ENCODE data around the gene AJUBA.
"Not testable (repeated sequence)": the region's sequence is repeated elsewhere in the genome, so short reads cannot be mapped to it uniquely, and the experiment has no call there.

Gene AJUBA

DNA sequence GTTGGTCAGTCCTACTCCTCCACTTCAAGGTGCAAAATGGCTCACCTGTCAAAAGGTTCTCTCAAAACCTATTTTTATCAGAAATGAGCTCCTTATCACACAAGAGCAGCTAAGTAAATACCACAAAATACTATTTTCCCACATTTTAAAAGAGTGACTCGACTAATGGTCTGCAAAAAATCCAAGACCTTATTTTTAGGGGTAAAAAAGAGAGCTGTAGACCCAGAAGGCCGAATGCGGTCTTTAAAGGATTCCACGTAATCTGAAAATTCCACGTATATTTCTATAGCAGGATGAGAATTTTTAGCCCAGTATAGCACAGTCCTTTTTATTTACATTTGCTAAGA, 23.8 kb upstream of the AJUBA start:
- DNase-seq (ENCODE audit: low spot score) = no peak

DNA sequence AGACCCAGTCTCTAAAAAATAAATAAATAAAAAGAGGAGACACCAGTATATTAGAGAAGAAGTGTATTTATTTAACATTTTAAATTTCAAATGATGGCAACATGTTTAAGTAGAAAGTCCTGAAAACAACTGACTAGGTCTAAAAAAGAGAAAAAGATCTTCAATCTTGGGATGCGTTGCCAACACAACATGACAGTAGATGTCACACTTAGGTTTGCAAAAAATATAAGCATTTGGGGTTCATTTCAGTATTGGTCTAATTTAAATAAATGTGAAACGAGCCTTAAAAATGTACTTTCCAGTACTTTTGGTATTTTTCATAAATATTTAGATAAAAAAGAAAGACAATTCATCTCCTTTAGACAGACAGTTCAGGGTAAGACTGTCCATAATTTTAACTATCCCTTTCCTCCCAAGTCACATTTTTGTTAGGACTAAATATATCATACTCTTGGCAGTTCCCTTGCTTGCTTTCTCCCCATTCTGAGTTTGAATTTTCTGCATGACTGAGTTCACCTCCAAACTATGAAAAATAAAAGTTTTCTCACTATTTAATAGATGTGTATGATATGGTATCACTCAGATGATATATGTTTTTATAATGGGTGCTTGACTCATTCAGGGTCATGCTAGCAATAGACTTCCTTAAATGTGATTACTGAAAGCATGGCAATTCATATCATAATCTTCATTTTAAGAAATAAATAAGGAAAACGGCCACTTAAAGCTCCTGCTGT, 23.3 kb upstream of the AJUBA start:
- DNase-seq (ENCODE audit: low spot score) = no peak

DNA sequence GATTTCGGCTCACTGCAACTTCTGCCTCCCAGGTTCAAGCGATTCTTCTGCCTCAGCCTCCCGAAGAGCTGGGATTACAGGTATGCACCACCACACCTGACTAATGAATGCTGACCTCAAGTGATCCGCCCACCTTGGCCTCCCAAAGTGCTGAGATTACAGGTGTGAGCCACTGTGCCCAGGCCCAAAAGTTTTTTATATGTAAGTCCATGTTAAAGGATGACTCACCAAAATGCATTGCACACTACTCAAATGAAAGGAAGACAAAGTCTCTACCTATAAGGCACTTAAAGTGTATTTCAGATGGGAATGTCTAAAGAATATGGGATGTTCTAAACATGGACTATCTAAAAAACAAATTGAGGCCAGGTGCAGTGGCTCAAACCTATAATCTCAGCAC, 21.9 kb upstream of the AJUBA start:
- DNase-seq (ENCODE audit: low spot score) = not testable (repeated sequence)

DNA sequence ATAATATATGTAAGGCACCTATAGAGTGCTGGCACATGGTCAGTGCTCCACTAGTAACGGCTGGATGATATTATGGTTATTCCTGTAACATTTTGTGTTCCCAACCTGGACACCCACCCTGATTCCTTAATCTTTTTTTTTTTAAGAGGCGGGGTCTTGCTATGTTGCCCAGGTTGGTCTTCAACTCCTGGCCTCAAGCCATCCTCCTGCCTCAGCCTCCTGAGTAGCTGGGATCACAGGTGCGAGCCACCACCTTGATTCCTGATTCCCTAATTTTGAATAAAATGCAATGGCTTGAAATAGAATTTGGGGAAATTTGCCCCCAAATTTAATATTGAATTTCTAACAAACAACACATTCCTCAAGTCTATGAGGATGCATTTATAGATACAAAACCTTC, 20.2 kb upstream of the AJUBA start:
- no peak for DNase-seq (ENCODE audit: low spot score)

DNA sequence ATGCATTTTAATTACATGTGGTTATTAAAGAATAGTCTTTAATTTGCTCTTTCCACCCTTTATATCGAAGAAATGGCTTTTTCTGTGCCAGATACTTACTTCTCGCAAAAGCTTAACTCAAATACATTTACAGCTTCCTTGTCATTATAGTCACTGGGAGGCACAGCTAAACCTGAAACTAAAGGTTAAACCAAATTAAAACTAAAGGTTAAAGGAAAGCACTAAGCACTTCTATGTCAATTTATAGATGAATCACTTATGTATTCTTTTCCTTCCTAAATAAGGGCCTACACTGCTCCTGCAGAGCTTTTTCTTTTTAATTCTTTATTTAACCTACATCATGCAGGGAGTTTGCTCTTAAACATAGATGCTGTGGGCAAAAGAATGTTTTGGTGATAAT, 18.5 kb upstream of the AJUBA start:
- no peak for DNase-seq (ENCODE audit: low spot score)

DNA sequence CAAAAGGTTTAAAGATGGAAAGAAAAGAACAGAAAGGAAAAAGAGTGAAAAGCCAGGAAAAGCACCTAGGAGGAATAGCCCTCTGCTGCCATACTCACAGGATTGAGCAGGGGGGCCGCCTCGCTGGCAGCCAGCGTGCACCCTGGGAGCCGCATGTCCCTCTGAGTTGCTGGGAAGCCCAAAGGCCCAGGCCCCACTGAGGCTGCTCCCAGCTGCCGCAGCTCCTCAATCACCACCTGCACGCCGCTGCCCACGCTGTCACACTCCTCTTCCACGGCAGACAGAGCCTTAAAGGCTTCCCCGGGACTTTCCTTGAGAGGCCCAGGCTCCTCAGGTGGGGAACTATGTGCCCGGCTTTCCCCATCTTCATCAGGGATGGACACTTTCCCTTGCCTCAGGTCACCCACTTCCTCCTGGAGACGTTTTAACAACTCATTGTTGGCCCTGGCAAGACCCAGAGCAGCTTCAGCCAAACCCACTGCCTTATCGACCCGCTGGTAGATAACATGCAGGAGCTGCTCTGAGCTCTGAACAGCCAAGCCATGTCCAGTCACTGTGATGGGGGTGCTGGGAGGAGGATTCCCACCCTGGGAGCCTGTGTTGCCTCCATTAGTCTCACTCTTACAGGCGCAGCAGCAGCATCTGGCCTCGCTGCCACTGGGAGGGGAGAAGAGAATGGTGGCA, 16.1 kb upstream of the AJUBA start:
- no peak for DNase-seq (ENCODE audit: low spot score)

DNA sequence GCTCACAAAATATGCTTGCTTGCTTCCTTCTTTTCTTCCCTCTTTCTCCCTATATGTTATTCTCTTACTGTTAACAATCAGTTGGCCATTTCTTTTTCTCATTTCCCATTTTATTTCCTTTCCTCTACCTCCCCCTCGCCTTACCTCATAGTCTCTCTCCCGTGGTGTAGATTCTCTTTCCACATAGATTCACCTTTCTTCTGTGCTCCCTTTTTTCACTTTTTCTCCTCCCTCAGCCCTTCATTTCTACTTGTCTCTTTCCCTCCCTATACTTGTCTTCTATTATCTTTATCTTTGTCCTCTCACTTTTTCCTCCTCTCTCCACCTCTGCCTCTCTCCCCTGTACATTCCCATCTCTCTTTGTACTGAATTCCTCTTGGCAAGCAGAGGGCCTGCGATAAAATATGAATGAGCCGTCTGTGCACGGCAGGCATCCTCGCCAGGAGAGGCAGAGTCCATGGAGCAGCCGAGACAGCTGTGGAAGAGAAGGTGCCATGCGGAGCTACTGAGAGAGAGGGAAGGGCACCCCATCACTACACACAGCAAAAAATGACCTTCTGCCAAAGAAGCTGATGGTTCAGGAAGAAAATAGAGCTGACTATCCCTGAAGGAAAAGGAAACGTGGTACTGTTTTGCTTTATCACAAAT, 15.4 kb upstream of the AJUBA start:
- no peak for DNase-seq (ENCODE audit: low spot score)

DNA sequence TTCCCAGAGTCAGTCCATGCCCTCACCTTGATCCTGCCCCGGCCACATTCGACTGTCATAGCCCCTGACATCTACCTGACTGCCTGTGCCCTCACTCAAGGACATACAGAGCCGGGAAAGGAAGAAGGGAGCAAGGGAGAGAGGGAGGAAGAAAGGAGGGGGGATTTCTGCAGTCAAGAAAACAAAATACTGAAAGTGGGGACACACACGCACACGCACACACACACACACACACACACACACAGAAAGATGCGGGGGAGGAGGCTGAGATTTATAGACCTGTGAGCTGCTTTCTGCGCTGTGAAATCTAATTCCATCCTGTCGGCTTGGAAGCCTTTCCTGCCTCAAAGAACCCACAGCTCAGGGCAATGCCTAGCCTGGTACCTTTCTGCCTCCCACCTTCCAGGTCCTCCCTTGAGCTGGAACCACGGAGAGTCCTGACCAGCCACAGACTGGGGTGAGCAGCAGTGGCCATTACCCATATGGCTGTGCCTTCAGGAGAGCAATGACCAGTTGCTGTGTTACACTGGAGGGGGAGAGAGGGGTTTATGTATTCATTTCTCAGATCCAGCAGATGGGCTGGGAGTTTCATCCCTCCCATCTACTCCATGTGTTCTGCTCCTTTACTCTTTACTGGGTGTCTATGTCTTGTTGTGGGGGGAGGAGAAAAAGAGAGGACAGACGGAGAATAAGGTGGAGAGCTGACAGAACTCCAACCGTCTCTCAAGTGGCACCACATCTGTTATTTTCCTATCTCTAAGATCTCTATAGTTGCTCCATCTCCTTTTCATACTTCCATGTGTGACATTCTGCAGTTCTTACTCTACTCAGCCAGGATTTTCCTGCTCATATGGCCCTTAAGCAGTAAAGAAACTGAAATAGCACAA, 14.7 kb upstream of the AJUBA start:
- no peak for DNase-seq (ENCODE audit: low spot score)

DNA sequence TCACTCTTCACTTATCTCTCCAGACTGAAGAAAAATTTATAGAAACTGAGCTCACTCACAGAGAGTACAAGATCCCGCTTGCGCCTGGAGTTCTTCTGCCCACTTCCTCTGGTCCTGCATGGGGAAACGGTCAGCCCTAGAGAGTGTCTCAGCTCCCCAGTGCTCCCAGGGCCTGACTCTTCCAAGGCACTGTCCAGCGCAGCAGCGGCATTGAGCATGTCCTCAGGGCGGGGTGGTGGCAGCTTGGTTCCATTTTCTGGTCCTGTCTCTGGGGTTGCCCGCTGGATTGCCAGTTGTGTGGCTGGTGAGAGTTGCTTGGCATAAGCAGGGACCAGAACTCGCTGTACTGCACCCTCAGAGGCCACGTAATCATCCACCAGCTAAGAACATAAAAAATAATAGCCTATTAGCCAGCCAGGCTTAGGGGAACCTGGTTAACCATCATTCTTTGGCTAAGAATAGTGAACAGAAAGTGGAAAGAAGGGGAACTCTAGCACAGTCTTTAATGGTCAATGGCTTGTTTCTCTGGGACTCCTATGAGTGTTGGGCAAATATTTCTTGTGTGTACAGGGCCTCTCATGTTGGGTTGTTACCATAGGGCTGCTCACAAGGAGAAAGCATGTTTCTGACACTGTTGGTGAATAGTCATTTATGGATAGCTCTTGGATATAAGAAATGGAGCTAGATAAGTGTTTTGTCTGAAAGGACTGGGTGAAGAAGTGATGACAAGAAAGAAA, 13.7 kb upstream of the AJUBA start:
- DNase-seq (ENCODE audit: low spot score) = no peak

DNA sequence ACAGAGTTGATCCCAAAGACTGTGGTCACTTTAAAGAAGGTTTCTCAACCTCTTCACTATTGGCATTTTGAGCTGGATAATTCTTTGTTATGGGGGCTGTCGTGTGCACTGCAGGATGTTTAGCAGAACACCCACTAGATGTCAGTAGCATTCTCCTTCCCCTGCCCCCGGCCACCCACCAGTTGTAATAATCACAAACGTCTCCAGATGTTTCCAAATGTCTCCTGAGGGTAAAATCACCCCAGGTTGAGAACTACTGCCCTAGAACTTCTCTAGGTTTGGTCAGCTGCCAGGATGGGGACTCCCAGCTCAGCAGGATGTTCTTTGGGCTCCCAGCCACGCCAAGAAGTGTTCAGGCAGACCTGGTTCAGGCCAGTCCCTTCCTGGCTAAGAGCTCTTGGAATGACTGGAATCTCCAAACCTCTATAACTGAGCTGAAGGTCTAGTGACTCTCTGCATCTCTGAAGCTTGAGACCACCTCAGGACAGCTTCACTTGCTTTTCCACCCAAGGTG, 12.5 kb upstream of the AJUBA start:
- DNase-seq (ENCODE audit: low spot score) = no peak

DNA sequence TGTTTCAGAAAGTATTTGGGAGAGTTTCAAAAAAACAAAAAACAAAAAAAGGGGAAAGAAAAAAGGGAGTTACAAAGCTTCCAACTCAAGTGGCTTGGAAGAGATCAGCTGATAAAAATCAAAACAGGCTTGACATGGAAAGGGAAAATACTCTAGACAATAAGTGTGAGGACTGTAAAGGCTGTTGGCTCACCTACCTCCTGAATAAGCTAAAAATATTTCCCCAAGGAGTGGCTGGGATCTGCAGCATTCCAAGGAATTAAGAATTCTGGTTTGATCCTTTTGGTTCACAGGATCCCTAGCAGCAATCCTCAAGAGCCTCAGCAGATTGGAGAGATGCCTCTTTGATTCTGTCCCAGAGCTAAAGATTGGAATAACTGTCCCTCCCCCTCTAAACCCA, 11.2 kb upstream of the AJUBA start:
- no peak for DNase-seq (ENCODE audit: low spot score)

DNA sequence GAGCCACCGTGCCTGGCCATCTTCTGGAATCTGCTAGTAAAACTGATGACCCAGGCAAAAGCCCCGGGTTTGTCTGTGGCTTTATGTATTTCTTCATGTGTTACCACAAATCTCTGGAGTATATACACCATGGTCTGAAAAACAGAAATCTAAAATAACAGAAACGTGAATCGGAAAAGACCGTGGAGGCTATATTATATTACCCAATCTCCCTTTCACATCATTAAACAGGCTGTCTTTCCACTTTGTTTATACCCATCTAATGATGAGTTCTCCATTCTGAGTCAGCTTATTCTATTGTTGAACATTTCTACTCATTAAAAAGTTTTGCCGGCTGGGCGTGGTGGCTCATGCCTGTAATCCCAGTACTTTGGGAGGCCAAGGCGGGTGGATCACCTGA, 9.5 kb upstream of the AJUBA start:
- DNase-seq (ENCODE audit: low spot score) = no peak

DNA sequence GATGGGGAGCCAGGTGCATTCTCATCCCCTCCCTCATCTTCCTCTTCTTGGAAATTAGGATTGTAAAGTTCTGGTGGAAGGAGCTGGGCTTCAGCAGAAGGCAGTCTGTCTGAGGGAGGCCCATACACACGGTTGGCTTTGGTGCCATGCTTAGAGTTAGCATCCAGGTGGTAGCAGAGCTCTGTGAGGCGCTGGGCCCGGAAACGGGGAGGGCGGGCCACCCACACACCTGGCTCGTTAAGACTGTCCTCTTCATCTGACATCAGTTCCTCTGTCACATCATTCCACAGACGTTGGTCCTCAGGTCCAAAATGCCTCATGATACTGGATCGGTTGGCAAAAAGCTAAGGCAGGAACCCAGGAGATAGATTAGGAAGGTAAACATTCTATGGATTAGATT, 4.9 kb upstream of the AJUBA start:
- no peak for DNase-seq (ENCODE audit: low spot score)

DNA sequence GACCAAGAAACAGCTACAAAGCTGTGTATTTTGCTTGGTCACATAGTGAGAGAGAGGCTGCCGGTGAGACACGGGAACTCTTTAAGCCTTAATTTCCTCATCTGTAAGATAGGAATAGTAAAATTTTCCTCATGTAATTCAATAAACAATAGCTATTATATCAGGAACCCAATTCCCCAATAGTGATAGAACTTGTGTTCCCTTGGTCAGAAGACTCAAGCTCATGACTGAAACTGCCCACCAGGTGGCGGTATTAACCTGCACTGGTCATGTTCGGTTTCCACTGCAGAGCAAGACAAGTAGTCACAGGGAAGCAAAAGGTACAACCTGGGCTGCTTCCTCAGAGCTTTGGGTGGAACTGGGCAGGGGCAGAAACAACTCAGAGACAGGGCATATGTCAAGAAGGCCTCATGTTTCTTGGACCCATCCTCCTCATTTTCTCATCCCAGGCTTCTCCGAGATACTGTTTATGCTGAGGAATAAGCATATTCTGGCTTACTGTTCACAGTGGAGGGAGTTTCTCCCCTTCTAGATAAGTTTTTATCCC, 4.2 kb upstream of the AJUBA start:
- peak; percentile 89 for DNase-seq (ENCODE audit: low spot score)

DNA sequence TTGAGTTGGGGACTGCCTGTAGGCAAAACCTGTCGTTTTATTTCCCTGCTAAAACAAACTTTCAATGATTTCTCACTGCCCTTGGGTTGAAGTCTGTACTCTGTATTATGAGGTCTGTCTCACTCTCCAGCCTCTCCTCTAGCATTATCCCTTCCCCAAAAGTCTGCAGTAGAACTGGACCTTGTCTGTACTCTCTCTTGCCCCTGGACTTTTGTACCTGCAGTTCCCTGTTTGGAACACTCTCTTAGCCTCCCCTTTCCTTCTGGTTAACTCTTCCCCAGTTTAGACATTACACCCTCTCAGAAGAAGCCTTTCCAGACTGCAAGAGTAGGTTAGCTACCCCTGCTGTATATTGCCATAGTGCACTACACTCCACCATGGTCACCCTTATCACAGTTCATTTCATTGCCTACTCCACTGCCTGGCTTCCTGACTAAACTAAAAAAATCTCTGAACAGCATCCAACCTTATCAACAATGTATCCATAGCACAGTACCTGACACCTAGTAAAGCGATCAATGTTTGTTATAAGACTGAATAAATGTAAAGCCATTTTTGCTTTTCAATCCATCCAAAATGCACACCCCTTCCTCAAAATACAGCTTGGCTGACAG, 3.6 kb upstream of the AJUBA start:
- no peak for DNase-seq (ENCODE audit: low spot score)

DNA sequence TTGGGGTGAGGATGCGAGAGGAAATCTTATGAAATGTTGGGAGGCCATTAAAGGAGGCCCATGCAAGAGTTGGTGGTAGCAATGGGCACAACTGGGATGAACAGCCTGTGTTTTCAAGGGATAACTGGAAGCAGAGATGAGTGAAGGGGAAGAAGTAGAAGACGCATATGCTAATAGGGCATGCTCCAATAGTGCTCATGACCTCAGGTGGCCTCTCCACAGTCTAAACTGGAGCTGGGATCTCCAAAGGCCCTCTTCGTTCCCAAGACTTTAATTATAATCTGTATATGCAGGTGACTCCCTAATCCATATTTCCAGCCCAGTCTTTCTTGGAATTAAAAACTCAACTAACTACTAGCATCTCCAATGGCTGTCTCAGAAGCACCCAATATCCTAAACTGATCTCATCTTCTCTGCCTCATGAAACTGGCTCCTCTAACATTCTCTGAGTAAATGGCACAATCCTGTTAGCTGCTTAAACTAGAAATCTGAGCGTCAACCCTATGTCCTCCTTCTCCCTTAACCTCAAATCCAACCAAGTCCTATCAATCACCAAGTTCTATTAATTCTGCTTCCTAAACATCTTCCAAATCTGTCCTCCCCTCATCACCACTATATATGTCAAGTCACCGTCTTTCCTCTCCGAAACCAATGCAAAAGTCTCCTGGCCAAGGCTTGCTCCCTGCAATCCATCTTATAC, 2.8 kb upstream of the AJUBA start:
- DNase-seq (ENCODE audit: low spot score) = no peak

DNA sequence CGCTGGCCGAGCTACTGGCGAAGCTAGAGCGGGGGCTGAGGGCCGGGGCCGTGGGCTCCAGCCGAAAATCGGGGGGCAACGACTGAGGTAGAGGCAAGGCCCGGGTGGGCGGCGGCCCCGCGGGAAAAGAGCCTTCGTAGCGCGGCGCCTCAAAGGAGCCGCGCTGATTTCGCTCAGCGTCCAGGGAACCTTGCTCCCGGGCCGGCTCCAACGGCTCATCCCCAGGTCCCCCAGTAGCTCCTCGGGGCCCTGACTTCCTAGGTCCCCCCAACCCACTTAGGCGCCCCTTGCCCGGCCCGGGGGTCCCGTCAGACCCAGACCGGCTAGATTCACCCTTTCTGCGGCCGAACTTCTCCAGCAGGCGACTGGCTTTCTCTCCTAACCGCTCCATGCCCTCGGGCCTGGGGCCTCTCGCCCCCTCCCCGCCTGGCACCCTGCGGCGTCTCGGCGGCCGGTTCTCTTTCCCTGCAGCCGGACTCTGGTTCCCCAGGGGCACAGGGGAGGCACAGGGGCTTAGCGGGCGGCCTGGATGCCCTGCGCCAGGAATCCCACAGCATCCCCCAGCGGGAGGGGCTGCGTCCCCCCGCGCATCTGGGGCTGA, 375 bp downstream of the AJUBA start:
- DNase-seq (ENCODE audit: low spot score) = no peak

DNA sequence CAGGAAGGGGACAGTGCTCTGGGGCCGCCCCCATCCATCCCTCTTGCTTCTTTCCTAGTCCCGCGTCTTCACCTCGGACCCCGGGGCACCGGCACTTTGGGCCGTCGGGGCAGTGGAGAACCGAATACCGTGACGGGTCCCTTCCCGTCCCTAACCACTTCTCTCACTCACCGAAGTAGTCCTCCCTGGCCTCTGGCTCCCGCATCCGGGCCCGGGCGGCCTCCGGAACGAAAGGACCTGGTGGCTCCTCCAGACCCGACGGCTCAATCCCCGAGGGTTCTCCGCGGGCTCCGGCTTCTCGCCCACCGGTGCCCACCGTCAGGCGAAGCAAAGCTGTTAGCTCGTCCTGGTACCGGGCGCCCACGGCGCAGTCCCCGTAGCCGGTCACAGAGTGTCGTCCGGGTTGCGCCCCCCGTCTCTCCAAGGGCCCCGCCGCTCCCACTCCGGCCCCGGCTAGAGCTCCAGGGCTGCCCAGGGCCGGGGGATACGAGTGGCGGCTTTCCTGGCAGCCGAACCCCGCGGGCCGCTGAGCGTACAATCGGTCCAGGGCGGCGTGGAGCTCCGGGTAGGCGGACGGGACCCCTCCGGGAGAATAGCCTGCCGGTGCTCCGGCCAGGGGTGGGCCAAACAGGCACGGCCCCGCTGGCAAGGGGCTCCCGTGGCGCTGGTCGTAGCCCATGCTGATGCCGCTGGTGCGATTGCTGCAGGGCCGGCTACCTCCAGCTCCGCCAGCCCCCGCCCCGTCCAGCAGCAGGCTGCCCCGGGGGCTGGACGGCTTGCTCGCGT, 1.1 kb downstream of the AJUBA start:
- no peak for DNase-seq (ENCODE audit: low spot score)

DNA sequence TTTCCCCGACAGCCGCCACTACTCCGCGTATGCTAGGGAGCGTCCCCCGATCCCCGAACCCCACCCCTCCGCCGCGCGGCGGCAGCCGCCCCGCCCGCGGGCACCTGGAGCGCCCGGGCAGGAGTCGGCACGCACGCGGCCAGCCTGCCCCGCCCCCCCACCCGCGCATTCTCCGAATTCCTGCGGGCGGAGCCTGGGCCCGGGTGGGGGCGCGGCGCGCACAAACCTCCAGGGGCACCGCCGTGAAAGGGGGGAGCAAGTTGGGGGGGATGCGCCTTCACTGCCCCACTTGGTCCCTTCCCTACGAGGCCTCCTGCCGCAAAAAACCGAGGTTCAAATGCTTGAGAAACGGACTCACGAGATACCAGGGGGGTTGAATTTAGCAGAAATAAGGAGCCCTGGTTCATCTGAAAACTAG, 1.7 kb downstream of the AJUBA start:
- peak; percentile 80 for DNase-seq (ENCODE audit: low spot score)

Data from left forelimb (tissue), 1 donor.